HepG2 (cell line): ENCODE data around the gene HOXA13.

Experiments
- CTCF ChIP-seq: sonication (generic); formaldehyde crosslinking; IDR thresholded peaks from 2 replicates; pipeline ENCODE4 v1.5.0; 2020; ENCODE audit warnings: mild to moderate bottlenecking, missing genetic modification reagents, moderate library complexity
- KLF11 ChIP-seq: IDR thresholded peaks from 2 replicates; pipeline ENCODE4 v1.6.1; 2016; ENCODE audit warnings: missing compliant biosample characterization
- MYC ChIP-seq: sonication (generic); formaldehyde crosslinking; IDR thresholded peaks from 2 replicates; pipeline ENCODE4 v1.9.0; 2021; ENCODE audit warnings: missing genetic modification reagents, borderline replicate concordance
- POLR2AphosphoS2 ChIP-seq: IDR thresholded peaks from 2 replicates; pipeline ENCODE4 v1.6.1; 2011; ENCODE audit warnings: low read depth, low read length, improper control_type of control experiment
- POLR2AphosphoS5 ChIP-seq: IDR thresholded peaks from 2 replicates; pipeline ENCODE4 v1.6.1; 2012; ENCODE audit warnings: low read depth, low read length
- RFX5 ChIP-seq: IDR thresholded peaks from 2 replicates; pipeline ENCODE4 v1.6.1; 2011; ENCODE audit warnings: low read depth, low read length, improper control_type of control experiment
- ZNF101 ChIP-seq: sonication (generic); formaldehyde crosslinking; IDR thresholded peaks from 2 replicates; pipeline ENCODE4 v1.4.0; 2020; ENCODE audit warnings: mild to moderate bottlenecking, low read depth, missing genetic modification reagents, borderline replicate concordance
- ZNF367 ChIP-seq: sonication (generic); formaldehyde crosslinking; IDR thresholded peaks from 2 replicates; pipeline ENCODE4 v1.4.0; 2020; ENCODE audit warnings: missing genetic modification reagents, borderline replicate concordance
- ZNF777 ChIP-seq: sonication (generic); formaldehyde crosslinking; IDR thresholded peaks from 2 replicates; pipeline ENCODE4 v1.4.0; 2020; ENCODE audit warnings: missing genetic modification reagents

GRCh38 chr7:27210441-27211083 lies 10.7 kb upstream of the HOXA13 start:
- TF ChIP-seq RFX5 = no peak
- TF ChIP-seq POLR2AphosphoS5 = no peak
- TF ChIP-seq ZNF367 = no peak
- TF ChIP-seq MYC = no peak
- TF ChIP-seq ZNF777 (CRISPR knock-in tag) = no peak; the same call in 1 of the 2 replicates
- peak; percentile 70 for TF ChIP-seq CTCF (CRISPR knock-in tag)
- TF ChIP-seq KLF11 (CRISPR knock-in tag) = no peak
- TF ChIP-seq ZNF101 (CRISPR knock-in tag) = no peak
- no peak for TF ChIP-seq POLR2AphosphoS2
